Measurements from ENCODE around the gene C18orf32.
"Not testable (repeated sequence)": the region's sequence is repeated elsewhere in the genome, so short reads cannot be mapped to it uniquely, and the experiment has no call there.

C18orf32 gene

GRCh38 chr18:49486953-49487710 is at the start of gene C18orf32:
TSS of gene C18orf32 (minus strand) at chr18:49487234. CDS start at chr18:49483748, 3,486 bp downstream.
- DNase-seq, result peak; percentile 87 to 92

- no peak for DNase-seq
Observed at GRCh38 chr18:49534846-49535601, 48.0 kb upstream of the C18orf32 start.

GRCh38 chr18:49531678-49532153 is 44.7 kb upstream of the C18orf32 start:
- DNase-seq, result no peak

- no peak for DNase-seq
Observed at GRCh38 chr18:49529596-49529995, 42.6 kb upstream of the C18orf32 start.

GRCh38 chr18:49527631-49528327 is 40.7 kb upstream of the C18orf32 start:
- DNase-seq, result no peak

GRCh38 chr18:49525981-49526380 is 38.9 kb upstream of the C18orf32 start:
- no peak for DNase-seq

GRCh38 chr18:49524951-49525350 is 37.9 kb upstream of the C18orf32 start:
- DNase-seq, result no peak

- DNase-seq, result no peak
Observed at GRCh38 chr18:49524349-49524748, 37.3 kb upstream of the C18orf32 start.

- not testable (repeated sequence) for DNase-seq
Observed at GRCh38 chr18:49523580-49524093, 36.6 kb upstream of the C18orf32 start.

- DNase-seq, result peak; percentile 98 to 99
Observed at GRCh38 chr18:49521216-49521835, 34.3 kb upstream of the C18orf32 start.

GRCh38 chr18:49520661-49521145 is 33.7 kb upstream of the C18orf32 start:
- peak; percentile 80 to 93 for DNase-seq

- peak; percentile 15 to 71 for DNase-seq
Observed at GRCh38 chr18:49519101-49519971, 32.3 kb upstream of the C18orf32 start.

- DNase-seq, result no peak
Observed at GRCh38 chr18:49517483-49517882, 30.4 kb upstream of the C18orf32 start.

- DNase-seq, result no peak
Observed at GRCh38 chr18:49515516-49515915, 28.5 kb upstream of the C18orf32 start.

GRCh38 chr18:49515003-49515402 is 28.0 kb upstream of the C18orf32 start:
- not testable (repeated sequence) for DNase-seq

- DNase-seq, result no peak
Observed at GRCh38 chr18:49514577-49514976, 27.5 kb upstream of the C18orf32 start.

GRCh38 chr18:49512876-49513275 is 25.8 kb upstream of the C18orf32 start:
- DNase-seq, result not testable (repeated sequence)

GRCh38 chr18:49510393-49511115 is 23.5 kb upstream of the C18orf32 start:
- peak; percentile 38 to 83 for DNase-seq

GRCh38 chr18:49506438-49506837 is 19.4 kb upstream of the C18orf32 start:
- not testable (repeated sequence) for DNase-seq

GRCh38 chr18:49503931-49504330 is 16.9 kb upstream of the C18orf32 start:
- DNase-seq, result no peak

Measured in NCI-H524 (cell line).